ENCODE data around the gene ASCC3. TPM values are rescaled to one million over a fixed set of nuclear protein-coding genes. Genes with fewer than 3 reads are reported as not detected.
"Not testable (repeated sequence)": the region's sequence is repeated elsewhere in the genome, so short reads cannot be mapped to it uniquely, and the experiment has no call there.

ASCC3 gene
- total and polyA plus RNA-seq, 12 donors = 3.9 to 22.9 (median 16.1) TPM

- TF ChIP-seq CTCF (IDR thresholded peaks at IDR 0.05) = no peak
- ATAC-seq = no peak
Observed at GRCh38 chr6:100774681-100775080, 106.4 kb downstream of the ASCC3 start.

GRCh38 chr6:100768816-100769351 is 112.2 kb downstream of the ASCC3 start:
- H3K9me3 ChIP-seq = peaks cover 0 to 6% (median 0%) of the 10 kb centered on the region in 11 donors
- no peaks in the 10 kb centered on the region for H3K4me1 ChIP-seq
- H3K27ac ChIP-seq = no peak overlapping the region
- no peak overlapping the region for H3K4me3 ChIP-seq
- 89 to 90% methylated on average over 1 of the region's 1 CpG for WGBS, 2 donors
- no peaks in the 10 kb centered on the region for H3K27me3 ChIP-seq
- no peak for DNase-seq
- no peak for TF ChIP-seq CTCF (IDR thresholded peaks at IDR 0.05)
- intact Hi-C loops (cut with DNase I) = no loop called here
- no peak for ATAC-seq
- peaks cover 0 to 36% (median 19%) of the 10 kb centered on the region in 9 donors for H3K36me3 ChIP-seq

More at GRCh38 chr6:100774681-100775080, 106.4 kb downstream of the ASCC3 start:
- DNase-seq = no peak
- Histone ChIP-seq H3K4me3 (no peak overlapping the region), H3K4me1 (no peaks in the 10 kb centered on the region), H3K36me3 (no peaks in the 10 kb centered on the region), H3K9me3 (peaks cover 0 to 4% (median 0%) of the 10 kb centered on the region in 11 donors), H3K27ac (no peak overlapping the region), H3K27me3 (no peaks in the 10 kb centered on the region)
- WGBS, 2 donors = 0% methylated on average over 1 of the region's 1 CpG
- intact Hi-C loops (cut with DNase I) = no loop called here

DNA sequence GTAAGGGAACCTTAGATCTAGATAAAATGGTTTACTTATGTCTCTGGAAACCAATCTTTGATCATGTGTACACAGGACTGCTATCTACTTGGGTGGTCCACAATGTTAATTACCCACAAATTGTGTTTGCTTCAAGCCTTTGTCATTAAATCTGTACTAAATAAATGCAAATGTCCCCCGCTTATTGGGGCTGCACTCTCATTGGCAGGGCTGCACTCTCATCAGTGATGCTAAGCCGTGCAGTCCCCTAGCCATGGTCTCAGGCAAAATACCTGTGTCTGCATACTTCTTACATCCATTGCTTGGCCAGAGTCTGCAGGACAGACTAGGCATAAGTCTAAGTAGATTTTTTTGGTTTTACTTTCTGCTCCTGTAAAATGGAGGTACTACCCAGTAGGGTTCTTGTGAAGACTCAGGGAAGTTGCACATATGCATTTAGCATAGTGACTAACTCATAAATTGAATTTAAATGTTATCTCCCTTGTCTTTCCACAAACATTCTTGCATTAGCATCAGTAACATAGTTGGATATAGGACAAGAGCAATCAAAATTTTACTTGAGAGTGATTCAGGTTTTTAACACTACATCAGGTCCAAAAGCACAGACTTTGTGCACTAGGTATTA is 117.4 kb downstream of the ASCC3 start:
- intact Hi-C loops (cut with DNase I) = no loop called here
- WGBS, 2 donors = 97 to 98% methylated on average over 2 of the region's 2 CpGs

DNA sequence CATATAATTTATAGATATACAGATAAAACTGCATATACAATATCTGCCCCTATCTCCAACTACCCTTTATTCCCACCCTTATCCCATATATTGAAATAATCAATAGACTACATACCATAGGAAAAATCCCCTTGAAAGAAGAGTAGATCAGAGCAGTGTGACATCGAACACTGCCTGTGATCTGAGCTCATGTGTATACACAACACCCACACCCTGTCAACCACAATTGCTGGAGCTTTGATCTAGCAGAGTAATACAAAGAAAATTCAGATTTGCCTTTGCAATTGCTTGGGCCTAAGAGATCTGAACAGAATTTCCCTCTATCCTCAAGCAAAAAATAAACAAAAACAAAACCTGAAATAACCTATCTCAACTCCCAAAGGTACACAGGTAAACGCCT is 119.3 kb downstream of the ASCC3 start:
- Histone ChIP-seq H3K9me3 (peaks cover 0 to 16% (median 0%) of the 10 kb centered on the region in 11 donors), H3K4me1 (no peaks in the 10 kb centered on the region), H3K4me3 (no peak overlapping the region), H3K27me3 (no peaks in the 10 kb centered on the region), H3K27ac (no peak overlapping the region), H3K36me3 (peaks cover 0 to 77% (median 26%) of the 10 kb centered on the region in 9 donors)
- ATAC-seq (no peak), DNase-seq (no peak)
- intact Hi-C loops (cut with DNase I) = no loop called here
- TF ChIP-seq CTCF (IDR thresholded peaks at IDR 0.05) = no peak
- WGBS, 2 donors = 98% methylated on average over 2 of the region's 2 CpGs

More for the DNA sequence above, 117.4 kb downstream of the ASCC3 start:
- TF ChIP-seq CTCF (IDR thresholded peaks at IDR 0.05) = no peak
- H3K36me3 ChIP-seq = peaks cover 0 to 81% (median 26%) of the 10 kb centered on the region in 9 donors
- H3K4me3 ChIP-seq = no peak overlapping the region
- DNase-seq (no peak), ATAC-seq (no peak)
- H3K27me3 ChIP-seq = no peaks in the 10 kb centered on the region
- H3K9me3 ChIP-seq = peaks cover 0 to 12% (median 0%) of the 10 kb centered on the region in 11 donors
- no peak overlapping the region for H3K27ac ChIP-seq
- H3K4me1 ChIP-seq = no peaks in the 10 kb centered on the region

DNA sequence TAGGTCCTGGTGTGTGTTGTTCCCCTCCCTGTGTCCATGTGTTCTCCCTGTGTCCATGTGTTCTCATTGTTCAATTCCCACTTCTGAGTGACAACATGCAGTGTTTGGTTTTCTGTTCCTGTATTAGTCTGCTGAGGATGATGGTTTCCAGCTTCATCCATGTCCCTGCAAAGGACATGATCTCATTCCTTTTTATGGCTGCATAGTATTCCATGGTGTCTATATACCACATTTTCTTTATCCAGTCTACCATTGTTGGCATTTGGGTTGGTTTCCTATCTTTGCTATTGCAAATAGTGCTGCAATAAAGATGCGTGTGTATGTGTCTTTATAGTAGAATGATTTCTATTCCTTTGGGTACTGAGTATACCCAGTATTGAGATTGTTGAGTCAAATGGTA is 122.7 kb downstream of the ASCC3 start:
- H3K4me3 ChIP-seq; DNase-seq; H3K4me1 ChIP-seq; H3K9me3 ChIP-seq; intact Hi-C loops (cut with DNase I); ATAC-seq; H3K27me3 ChIP-seq; H3K27ac ChIP-seq: not testable (repeated sequence)
- 97 to 99% methylated on average over 1 of the region's 1 CpG for WGBS, 2 donors
- peaks cover 0 to 54% (median 5%) of the 10 kb centered on the region in 9 donors for H3K36me3 ChIP-seq
